Endothelial cell of umbilical vein (primary cell): ENCODE data around the gene RBKS. TPM values are rescaled to one million over a fixed set of nuclear protein-coding genes. Genes with fewer than 3 reads are reported as not detected.
A peak's percentile ranks its signal among the peaks of the same experiment; 100 is the strongest.

Experiments used
- BruUV-seq: library from RNA; stranded (reverse); fragments of 400-500 nt; replicated peaks from 2 replicates; lab custom pipeline; 2021; lab: Mats Ljungman, UMichigan
- CTCF ChIA-PET: fragments of 300-600, 350-600 bp; sonication (Branson Sonifier 250); formaldehyde crosslinking; loops from one replicate; lab custom pipeline; 2021; ENCODE audit warnings: antibody characterized with exemption, inconsistent platforms; lab: Charles Lee
- POLR2A ChIA-PET: fragments of 300-600, 350-600 bp; sonication (Branson Sonifier 250); formaldehyde crosslinking; loops from one replicate; lab custom pipeline; 2021; ENCODE audit warnings: antibody characterized with exemption, inconsistent platforms; lab: Charles Lee
- DNase-seq: peaks from one replicate; pipeline ENCODE4 v3.0.0-alpha.2; 2011; ENCODE audit warnings: low read depth, low spot score
- FAIRE-seq: peaks from 2 replicates; lab custom pipeline; 2011; peaks lifted over from hg19 to GRCh38; lab: Jason Lieb, UNC
- H2AFZ ChIP-seq: 2 replicates; pipeline ENCODE4 v1.6.0; 2012; ENCODE audit warnings: low read depth, low read length, control low read depth, inconsistent platforms
- H3K27ac ChIP-seq: 2 replicates; pipeline ENCODE4 v1.5.1; 2011; ENCODE audit warnings: low read depth, mild to moderate bottlenecking, control low read depth, low read length, moderate library complexity; ENCODE audit not compliant: insufficient read depth
- H3K27me3 ChIP-seq, 2 experiments: 2 replicates each; pipeline versions ENCODE4 v1.6.0 to v1.6.1; 2011; ENCODE audit warnings: low read length in 2 of 2, mixed read lengths in 1 of 2; ENCODE audit not compliant: control insufficient read depth in 2 of 2, insufficient read depth in 2 of 2
- H3K36me3 ChIP-seq, 2 experiments: 2 replicates in 1 of 2; 3 replicates in 1 of 2; pipeline ENCODE4 v1.5.1; 2011; ENCODE audit warnings: low read length in 2 of 2, mild to moderate bottlenecking in 1 of 2, moderate library complexity in 1 of 2; ENCODE audit not compliant: control insufficient read depth in 2 of 2, insufficient read depth in 2 of 2; ENCODE audit errors: extremely low read depth in 1 of 2
- H3K4me1 ChIP-seq: 3 replicates; pipeline ENCODE4 v1.5.1; 2011; ENCODE audit warnings: mild to moderate bottlenecking, low read length; ENCODE audit not compliant: control insufficient read depth, insufficient read depth; ENCODE audit errors: extremely low read depth
- H3K4me2 ChIP-seq: 2 replicates; pipeline ENCODE4 v1.6.1; 2011; ENCODE audit warnings: low read length, control low read depth, mixed read lengths; ENCODE audit not compliant: insufficient read depth
- H3K4me3 ChIP-seq, 3 experiments: fragments of 200-600 bp in 1 of 3; sonication (generic), shearing (Covaris generic) in 1 of 3; replicated peaks in 1 of 3; 2 replicates each; pipeline ENCODE4 v1.5.1; 2011 to 2016; ENCODE audit warnings: control low read depth in 3 of 3, low read length in 3 of 3, mild to moderate bottlenecking in 2 of 3, inconsistent platforms in 1 of 3, low read depth in 1 of 3, moderate library complexity in 1 of 3; ENCODE audit not compliant: insufficient read depth in 1 of 3
- H3K79me2 ChIP-seq: 2 replicates; pipeline ENCODE4 v1.6.0; 2012; ENCODE audit warnings: low read length, inconsistent platforms; ENCODE audit not compliant: control insufficient read depth, insufficient read depth
- H3K9ac ChIP-seq: replicated peaks from 2 replicates; pipeline ENCODE3; 2011; ENCODE audit warnings: low read length, control low read depth; ENCODE audit not compliant: insufficient read depth; ENCODE audit errors: extremely low read depth
- H3K9me1 ChIP-seq: replicated peaks from 3 replicates; pipeline ENCODE4 v1.6.0; 2011; ENCODE audit warnings: mild to moderate bottlenecking, low read length; ENCODE audit not compliant: control insufficient read depth, insufficient read depth; ENCODE audit errors: extremely low read depth
- H3K9me3 ChIP-seq: replicated peaks from 2 replicates; pipeline ENCODE4 v1.5.1; 2012; ENCODE audit warnings: low read length, inconsistent platforms; ENCODE audit not compliant: control insufficient read depth, insufficient read depth
- H4K20me1 ChIP-seq: replicated peaks from 2 replicates; pipeline ENCODE3; 2011; ENCODE audit warnings: mild to moderate bottlenecking, low read length; ENCODE audit not compliant: control insufficient read depth, insufficient read depth; ENCODE audit errors: extremely low read depth
- CTCF ChIP-seq, 2 donors: IDR thresholded peaks; 1 replicate in 1 of 2; 2 replicates in 1 of 2; pipeline ENCODE4 v1.5.1; 2011; ENCODE audit warnings: low read length in 2 of 2, mild to moderate bottlenecking in 2 of 2, moderate library complexity in 2 of 2, control low read depth in 1 of 2, inconsistent platforms in 1 of 2, low read depth in 1 of 2; ENCODE audit not compliant: insufficient read depth in 1 of 2; ENCODE audit errors: extremely low read depth in 1 of 2
- EZH2 ChIP-seq: IDR thresholded peaks from 2 replicates; pipeline ENCODE4 v1.6.1; 2012; ENCODE audit warnings: borderline replicate concordance, low read depth, mild to moderate bottlenecking, moderate library complexity, low read length, inconsistent platforms; ENCODE audit not compliant: severe bottlenecking
- FOS ChIP-seq: IDR thresholded peaks from 2 replicates; pipeline ENCODE4 v1.6.1; 2011; ENCODE audit warnings: mild to moderate bottlenecking, low read length, moderate library complexity, borderline replicate concordance; ENCODE audit not compliant: insufficient read depth
- GATA2 ChIP-seq: IDR thresholded peaks from 2 replicates; pipeline ENCODE4 v1.7.0; 2011; ENCODE audit warnings: low read depth, mild to moderate bottlenecking, moderate library complexity, mixed read lengths, low read length; ENCODE audit not compliant: insufficient read length, insufficient read depth
- JUN ChIP-seq: IDR thresholded peaks from 2 replicates; pipeline ENCODE4 v1.6.1; 2011; ENCODE audit warnings: borderline replicate concordance, low read depth; ENCODE audit not compliant: insufficient read length, insufficient read depth
- MAX ChIP-seq: IDR thresholded peaks from 2 replicates; pipeline ENCODE4 v1.6.1; 2011; ENCODE audit not compliant: insufficient read depth, insufficient read length
- MYC ChIP-seq: IDR thresholded peaks from one replicate; pipeline ENCODE4 v1.6.1; 2011; ENCODE audit warnings: mild to moderate bottlenecking, low read depth, low read length
- POLR2A ChIP-seq: IDR thresholded peaks from 2 replicates; pipeline ENCODE4 v1.6.1; 2012; ENCODE audit warnings: low read depth, mild to moderate bottlenecking, control low read depth, low read length
- POLR2AphosphoS5 ChIP-seq: IDR thresholded peaks from 2 replicates; pipeline ENCODE4 v1.6.1; 2012; ENCODE audit warnings: low read depth, mild to moderate bottlenecking, control low read depth, low read length, moderate library complexity; ENCODE audit not compliant: insufficient read depth
- dilution Hi-C: fragments of 300-500 bp; cut with MboI; formaldehyde crosslinking; loops from one replicate; pipeline ENCODE4 v1.15.0; 2019; ENCODE audit warnings: low sequenced_read_pairs; ENCODE audit not compliant: extremely low pct_ligation_motif_present
- intact Hi-C: fragments of 100-400 bp; cut with micrococcal nuclease; formaldehyde crosslinking; loops from one replicate; pipeline ENCODE4 v1.10.0; 2022
- polyA plus RNA-seq, 4 experiments: library from polyadenylated mRNA; depleted of rRNA in 3 of 4; stranded (reverse) in 3 of 4; unstranded in 1 of 4; fragments of >200 nt; gene quantifications; 2 replicates each; pipeline versions ENCODE4 v1.2.1 to v1.2.3, GENCODE V29; 2011 to 2012; ENCODE audit warnings: missing spikeins in 1 of 4
- total RNA-seq: library from RNA; stranded (reverse); gene quantifications from 2 replicates; pipeline ENCODE4 v1.2.3, GENCODE V29; 2021

The RBKS gene
- total and polyA plus RNA-seq, 2 donors (not counting 3 experiments of a cell fraction or from before 2014, with no cell fraction given), result 0.64 to 1.8 TPM

GRCh38 chr2:27771202-27771547 lies 119.0 kb downstream of the RBKS start:
- Histone ChIP-seq H3K4me1 (peaks cover 26% of the 10 kb centered on the region), H3K27ac (peak overlapping the region; percentile 90), H3K9me3 (no peaks in the 10 kb centered on the region), H4K20me1 (no peaks in the 10 kb centered on the region), H3K9me1 (no peaks in the 10 kb centered on the region), H3K4me3 (peak overlapping the region; percentile 91 to 95 (median 95)), H3K36me3 (peaks cover 0 to 3% of the 10 kb centered on the region in 2 experiments), H3K4me2 (peak overlapping the region; percentile 98), H2AFZ (peak overlapping the region; percentile 81), H3K79me2 (peaks cover 41% of the 10 kb centered on the region), H3K9ac (peak overlapping the region; percentile 97), H3K27me3 (no peaks in the 10 kb centered on the region)
- TF ChIP-seq MAX (no peak), JUN (no peak), GATA2 (no peak), POLR2AphosphoS5 (no peak), CTCF (IDR thresholded peaks at IDR 0.05; ENCODE audit: extremely low read depth in 1 of 2, insufficient read depth in 1 of 2, low read depth in 1 of 2, low read length in 2 of 2) (no peak)
- ChIA-PET POLR2A (no interaction called here), CTCF (no interaction called here)
- dilution Hi-C loops, result no loop called here
- intact Hi-C loops, result loop anchor here (1.0 to 10.0 kb wide), 4 partner anchors 119 to 621 kb away; partner anchors contain the start of genes BABAM2, FOSL2 and RBKS
- DNase-seq, result no peak
- BruUV-seq, result TSS peak; percentile 88
- FAIRE-seq, result no peak

- H3K9ac ChIP-seq, result no peak overlapping the region
- TF ChIP-seq MAX (no peak), JUN (no peak), POLR2AphosphoS5 (no peak), MYC (no peak), POLR2A (no peak), FOS (no peak), CTCF (IDR thresholded peaks at IDR 0.05; ENCODE audit: extremely low read depth in 1 of 2, insufficient read depth in 1 of 2, low read depth in 1 of 2, low read length in 2 of 2) (no peak), GATA2 (no peak), EZH2 (no peak)
- no peak overlapping the region for H3K4me3 ChIP-seq
- no TSS peak for BruUV-seq
- no peak for DNase-seq
- no peak overlapping the region for H3K27ac ChIP-seq
- H2AFZ ChIP-seq, result peak overlapping the region; percentile 98
- H4K20me1 ChIP-seq, result no peaks in the 10 kb centered on the region
- H3K9me1 ChIP-seq, result no peaks in the 10 kb centered on the region
- intact Hi-C loops (no loop called here), dilution Hi-C loops (no loop called here)
- ChIA-PET POLR2A (no interaction called here), CTCF (no interaction called here)
- no peaks in the 10 kb centered on the region for H3K36me3 ChIP-seq
- H3K4me1 ChIP-seq, result peaks cover 11% of the 10 kb centered on the region
- no peaks in the 10 kb centered on the region for H3K27me3 ChIP-seq
- no peaks in the 10 kb centered on the region for H3K79me2 ChIP-seq
- FAIRE-seq, result no peak
- no peaks in the 10 kb centered on the region for H3K9me3 ChIP-seq
- no peak overlapping the region for H3K4me2 ChIP-seq
Measured at GRCh38 chr2:27766287-27766661, 123.9 kb downstream of the RBKS start.
